HEK293 (cell line): ENCODE results near the gene FAM25A.

Experiments used
- SP2 ChIP-seq: fragments of 450-650 bp; formaldehyde crosslinking; IDR thresholded peaks from 2 replicates; pipeline ENCODE4 v1.5.1; 2016; ENCODE audit warnings: missing biosample characterization, missing genetic modification characterization
- ZBTB7A ChIP-seq: fragments of 450-650 bp; formaldehyde crosslinking; IDR thresholded peaks from 2 replicates; pipeline ENCODE4 v1.5.1; 2016; ENCODE audit warnings: low read depth, missing biosample characterization, missing genetic modification characterization
- ZNF530 ChIP-seq: fragments of 450-650 bp; formaldehyde crosslinking; IDR thresholded peaks from 2 replicates; pipeline ENCODE4 v1.5.1; 2016; ENCODE audit warnings: low read depth, missing biosample characterization, missing genetic modification characterization
- ZNF76 ChIP-seq: fragments of 450-650 bp; formaldehyde crosslinking; IDR thresholded peaks from 2 replicates; pipeline ENCODE4; 2016; ENCODE audit warnings: low read depth, missing biosample characterization, missing genetic modification characterization, borderline replicate concordance
- ZNF776 ChIP-seq: fragments of 450-650 bp; formaldehyde crosslinking; IDR thresholded peaks from 2 replicates; pipeline ENCODE4 v1.5.0; 2017; ENCODE audit warnings: missing biosample characterization, missing genetic modification characterization, borderline replicate concordance
- TF ChIP-seq, protein P1 (sequence below): fragments of 450-650 bp; formaldehyde crosslinking; IDR thresholded peaks from 2 replicates; pipeline ENCODE4 v1.5.1; 2016; ENCODE audit warnings: missing biosample characterization, missing genetic modification characterization
- TF ChIP-seq, protein P2 (sequence below): fragments of 450-650 bp; formaldehyde crosslinking; IDR thresholded peaks from 2 replicates; pipeline ENCODE4 v1.5.1; 2016; ENCODE audit warnings: missing biosample characterization, missing genetic modification characterization

DNA sequence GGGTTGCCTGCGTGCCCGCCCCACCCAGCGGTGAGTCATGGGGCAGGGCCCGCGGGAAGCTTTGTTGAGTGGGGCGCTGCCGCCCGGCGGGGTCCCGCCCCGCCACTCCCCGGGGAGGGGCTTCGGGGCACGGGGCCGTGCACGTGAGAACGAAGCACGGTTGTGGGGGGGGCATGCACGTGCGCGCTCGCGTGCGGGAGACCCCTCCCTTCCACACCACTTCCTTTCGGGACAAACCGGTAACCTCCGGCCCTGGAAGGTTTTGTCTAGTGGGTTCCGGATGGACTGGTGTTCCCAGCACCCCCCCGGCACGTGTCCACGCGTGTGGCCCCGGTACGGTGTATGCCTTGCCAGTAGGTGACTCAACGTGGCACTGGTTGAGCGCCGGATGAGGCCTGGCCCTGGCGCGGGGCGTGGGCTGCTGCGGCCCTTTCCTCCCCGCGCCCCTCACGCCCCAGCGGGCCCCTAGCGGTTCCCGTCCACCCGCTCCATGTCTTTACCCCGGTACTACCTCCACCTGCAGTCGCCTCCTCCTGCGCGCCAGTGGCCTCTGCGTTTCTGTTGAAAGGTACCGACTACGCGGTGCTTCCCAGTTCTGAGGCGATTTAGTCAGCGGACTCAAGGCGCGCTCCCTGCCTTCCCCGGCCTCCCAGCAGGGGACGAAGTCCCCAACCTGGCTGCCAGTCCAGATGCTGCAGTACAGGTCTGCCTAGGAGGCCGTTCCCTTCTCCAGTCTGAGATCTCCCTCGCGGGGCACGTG, 48.7 kb upstream of the FAM25A start:
- TF ChIP-seq, protein P1, sequence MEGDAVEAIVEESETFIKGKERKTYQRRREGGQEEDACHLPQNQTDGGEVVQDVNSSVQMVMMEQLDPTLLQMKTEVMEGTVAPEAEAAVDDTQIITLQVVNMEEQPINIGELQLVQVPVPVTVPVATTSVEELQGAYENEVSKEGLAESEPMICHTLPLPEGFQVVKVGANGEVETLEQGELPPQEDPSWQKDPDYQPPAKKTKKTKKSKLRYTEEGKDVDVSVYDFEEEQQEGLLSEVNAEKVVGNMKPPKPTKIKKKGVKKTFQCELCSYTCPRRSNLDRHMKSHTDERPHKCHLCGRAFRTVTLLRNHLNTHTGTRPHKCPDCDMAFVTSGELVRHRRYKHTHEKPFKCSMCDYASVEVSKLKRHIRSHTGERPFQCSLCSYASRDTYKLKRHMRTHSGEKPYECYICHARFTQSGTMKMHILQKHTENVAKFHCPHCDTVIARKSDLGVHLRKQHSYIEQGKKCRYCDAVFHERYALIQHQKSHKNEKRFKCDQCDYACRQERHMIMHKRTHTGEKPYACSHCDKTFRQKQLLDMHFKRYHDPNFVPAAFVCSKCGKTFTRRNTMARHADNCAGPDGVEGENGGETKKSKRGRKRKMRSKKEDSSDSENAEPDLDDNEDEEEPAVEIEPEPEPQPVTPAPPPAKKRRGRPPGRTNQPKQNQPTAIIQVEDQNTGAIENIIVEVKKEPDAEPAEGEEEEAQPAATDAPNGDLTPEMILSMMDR (tag by site-specific recombination), result no peak
- TF ChIP-seq SP2 (tag by site-specific recombination) (no peak), ZBTB7A (tag by site-specific recombination) (no peak), ZNF76 (tag by site-specific recombination) (no peak), ZNF776 (tag by site-specific recombination) (no peak), ZNF530 (tag by site-specific recombination) (no peak)
- TF ChIP-seq, protein P2, sequence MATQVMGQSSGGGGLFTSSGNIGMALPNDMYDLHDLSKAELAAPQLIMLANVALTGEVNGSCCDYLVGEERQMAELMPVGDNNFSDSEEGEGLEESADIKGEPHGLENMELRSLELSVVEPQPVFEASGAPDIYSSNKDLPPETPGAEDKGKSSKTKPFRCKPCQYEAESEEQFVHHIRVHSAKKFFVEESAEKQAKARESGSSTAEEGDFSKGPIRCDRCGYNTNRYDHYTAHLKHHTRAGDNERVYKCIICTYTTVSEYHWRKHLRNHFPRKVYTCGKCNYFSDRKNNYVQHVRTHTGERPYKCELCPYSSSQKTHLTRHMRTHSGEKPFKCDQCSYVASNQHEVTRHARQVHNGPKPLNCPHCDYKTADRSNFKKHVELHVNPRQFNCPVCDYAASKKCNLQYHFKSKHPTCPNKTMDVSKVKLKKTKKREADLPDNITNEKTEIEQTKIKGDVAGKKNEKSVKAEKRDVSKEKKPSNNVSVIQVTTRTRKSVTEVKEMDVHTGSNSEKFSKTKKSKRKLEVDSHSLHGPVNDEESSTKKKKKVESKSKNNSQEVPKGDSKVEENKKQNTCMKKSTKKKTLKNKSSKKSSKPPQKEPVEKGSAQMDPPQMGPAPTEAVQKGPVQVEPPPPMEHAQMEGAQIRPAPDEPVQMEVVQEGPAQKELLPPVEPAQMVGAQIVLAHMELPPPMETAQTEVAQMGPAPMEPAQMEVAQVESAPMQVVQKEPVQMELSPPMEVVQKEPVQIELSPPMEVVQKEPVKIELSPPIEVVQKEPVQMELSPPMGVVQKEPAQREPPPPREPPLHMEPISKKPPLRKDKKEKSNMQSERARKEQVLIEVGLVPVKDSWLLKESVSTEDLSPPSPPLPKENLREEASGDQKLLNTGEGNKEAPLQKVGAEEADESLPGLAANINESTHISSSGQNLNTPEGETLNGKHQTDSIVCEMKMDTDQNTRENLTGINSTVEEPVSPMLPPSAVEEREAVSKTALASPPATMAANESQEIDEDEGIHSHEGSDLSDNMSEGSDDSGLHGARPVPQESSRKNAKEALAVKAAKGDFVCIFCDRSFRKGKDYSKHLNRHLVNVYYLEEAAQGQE (tag by site-specific recombination), result no peak
